Epidermal melanocyte (primary cell): ENCODE measurements around the gene GALNT1.

Experiments
- DNase-seq: peaks from one replicate; pipeline ENCODE4 v3.0.0; 2011; ENCODE audit warnings: low spot score; ENCODE audit not compliant: insufficient read length

GALNT1 gene

GRCh38 chr18:35581898-35582641 lies 530 bp downstream of the GALNT1 start:
- no peak for DNase-seq

- DNase-seq = no peak
Measured at GRCh38 chr18:35582899-35583558, 1.5 kb downstream of the GALNT1 start.

GRCh38 chr18:35584735-35585134 lies 3.2 kb downstream of the GALNT1 start:
- no peak for DNase-seq

GRCh38 chr18:35585608-35586007 lies 4.1 kb downstream of the GALNT1 start:
- no peak for DNase-seq

- DNase-seq = no peak
Measured at GRCh38 chr18:35588122-35588521, 6.6 kb downstream of the GALNT1 start.

GRCh38 chr18:35588995-35589394 lies 7.5 kb downstream of the GALNT1 start:
- DNase-seq = no peak

GRCh38 chr18:35589546-35589945 lies 8.0 kb downstream of the GALNT1 start:
- no peak for DNase-seq

- no peak for DNase-seq
Measured at GRCh38 chr18:35590935-35591334, 9.4 kb downstream of the GALNT1 start.

GRCh38 chr18:35592298-35592697 lies 10.8 kb downstream of the GALNT1 start:
- DNase-seq = no peak

- no peak for DNase-seq
Measured at GRCh38 chr18:35593859-35594258, 12.3 kb downstream of the GALNT1 start.

- DNase-seq = no peak
Measured at GRCh38 chr18:35597758-35598157, 16.2 kb downstream of the GALNT1 start.

- DNase-seq = no peak
Measured at GRCh38 chr18:35602193-35602820, 20.8 kb downstream of the GALNT1 start.

- DNase-seq = no peak
Measured at GRCh38 chr18:35603008-35603407, 21.5 kb downstream of the GALNT1 start.

- no peak for DNase-seq
Measured at GRCh38 chr18:35603528-35603927, 22.0 kb downstream of the GALNT1 start.

- DNase-seq = no peak
Measured at GRCh38 chr18:35604369-35604768, 22.8 kb downstream of the GALNT1 start.

GRCh38 chr18:35605686-35606417 lies 24.3 kb downstream of the GALNT1 start:
- DNase-seq = no peak

GRCh38 chr18:35609236-35609635 lies 27.7 kb downstream of the GALNT1 start:
- no peak for DNase-seq

GRCh38 chr18:35610089-35610488 lies 28.5 kb downstream of the GALNT1 start:
- DNase-seq = no peak

GRCh38 chr18:35610724-35611123 lies 29.2 kb downstream of the GALNT1 start:
- DNase-seq = no peak

- no peak for DNase-seq
Measured at GRCh38 chr18:35611518-35611917, 30.0 kb downstream of the GALNT1 start.

- DNase-seq = no peak
Measured at GRCh38 chr18:35616074-35616473, 34.5 kb downstream of the GALNT1 start.
